Activated CD8-positive, alpha-beta memory T cell treated with anti-CD3 and anti-CD28 coated beads for 48 hours (primary cell): ENCODE measurements around the gene DLG2.
"Not testable (repeated sequence)": the region's sequence is repeated elsewhere in the genome, so short reads cannot be mapped to it uniquely, and the experiment has no call there.

Source experiments
- DNase-seq, 3 experiments: peaks; one replicate each; pipeline ENCODE4 v3.0.0-alpha.2; 2020; ENCODE audit warnings: low read depth in 2 of 3, low spot score in 2 of 3

The DLG2 gene

GRCh38 chr11:84310268-84310667 is 1316.9 kb downstream of the DLG2 start:
- no peak for DNase-seq

GRCh38 chr11:84308491-84308890 is 1318.7 kb downstream of the DLG2 start:
- DNase-seq = not testable (repeated sequence)

GRCh38 chr11:84300092-84300491 is 1327.1 kb downstream of the DLG2 start:
- no peak for DNase-seq

GRCh38 chr11:84297570-84297969 is 1329.6 kb downstream of the DLG2 start:
- no peak for DNase-seq

GRCh38 chr11:84295815-84296214 is 1331.3 kb downstream of the DLG2 start:
- no peak for DNase-seq

- no peak for DNase-seq
Measured at GRCh38 chr11:84292955-84293354, 1334.2 kb downstream of the DLG2 start.

- DNase-seq = no peak
Measured at GRCh38 chr11:84292006-84292405, 1335.1 kb downstream of the DLG2 start.

- no peak for DNase-seq
Measured at GRCh38 chr11:84290647-84291046, 1336.5 kb downstream of the DLG2 start.

GRCh38 chr11:84289381-84289906 is 1337.7 kb downstream of the DLG2 start:
- DNase-seq = no peak

GRCh38 chr11:84273541-84273940 is 1353.6 kb downstream of the DLG2 start:
- DNase-seq = no peak

- DNase-seq = no peak
Measured at GRCh38 chr11:84270466-84270865, 1356.7 kb downstream of the DLG2 start.

GRCh38 chr11:84264066-84264465 is 1363.1 kb downstream of the DLG2 start:
- DNase-seq = no peak

GRCh38 chr11:84261707-84262106 is 1365.4 kb downstream of the DLG2 start:
- no peak for DNase-seq

- DNase-seq = no peak
Measured at GRCh38 chr11:84260862-84261261, 1366.3 kb downstream of the DLG2 start.

- DNase-seq = no peak
Measured at GRCh38 chr11:84256618-84257017, 1370.5 kb downstream of the DLG2 start.

- no peak for DNase-seq
Measured at GRCh38 chr11:84255483-84255882, 1371.7 kb downstream of the DLG2 start.

GRCh38 chr11:84250834-84251613 is 1376.1 kb downstream of the DLG2 start:
- no peak for DNase-seq

GRCh38 chr11:84249344-84250135 is 1377.6 kb downstream of the DLG2 start:
- DNase-seq = no peak

GRCh38 chr11:84247926-84248325 is 1379.2 kb downstream of the DLG2 start:
- no peak for DNase-seq

GRCh38 chr11:84247129-84247528 is 1380.0 kb downstream of the DLG2 start:
- DNase-seq = no peak

- no peak for DNase-seq
Measured at GRCh38 chr11:84243629-84244263, 1383.4 kb downstream of the DLG2 start.
